GM12878 (cell line): ENCODE measurements around the gene PAFAH2.

Source experiments
- CTCF ChIP-seq, 3 experiments: IDR thresholded peaks in 2 of 3; conservative IDR thresholded peaks in 1 of 3; 2 replicates each; pipeline ENCODE4 v1.5.1; 2011; ENCODE audit warnings: low read depth in 3 of 3, low read length in 3 of 3, mild to moderate bottlenecking in 3 of 3, control low read depth in 2 of 3, moderate library complexity in 2 of 3, inconsistent platforms in 1 of 3, mixed read lengths in 1 of 3; ENCODE audit not compliant: control insufficient read depth in 2 of 3, insufficient read depth in 1 of 3; ENCODE audit errors: extremely low read depth in 1 of 3
- HCFC1 ChIP-seq: fragments of 150-350 bp; IDR thresholded peaks from 2 replicates; pipeline ENCODE4 v1.6.1; 2014; ENCODE audit warnings: low read length
- SP1 ChIP-seq: IDR thresholded peaks from one replicate; pipeline ENCODE4 v1.6.1; 2011; ENCODE audit warnings: low read depth, low read length
- TBL1XR1 ChIP-seq: IDR thresholded peaks from 2 replicates; pipeline ENCODE4 v1.6.1; 2012; ENCODE audit warnings: low read depth, low read length, improper control_type of control experiment
- ZNF207 ChIP-seq: fragments of 450-650 bp; IDR thresholded peaks from 2 replicates; pipeline ENCODE4 v1.6.1; 2014; ENCODE audit warnings: antibody characterized with exemption, mild to moderate bottlenecking, borderline replicate concordance

GRCh38 chr1:26043765-26044164 lies 45.9 kb upstream of the PAFAH2 start:
- TF ChIP-seq SP1 (no peak), ZNF207 (no peak), TBL1XR1 (no peak), CTCF (IDR thresholded peaks at IDR 0.05 in 2 of 3, conservative IDR thresholded peaks at IDR 0.05 in 1 of 3; ENCODE audit: control insufficient read depth in 2 of 3, extremely low read depth in 1 of 3, insufficient read depth in 1 of 3, low read depth in 3 of 3, low read length in 3 of 3) (no peak), HCFC1 (no peak)
